ENCODE measurements around the gene SCRT2. TPM values are rescaled to one million over a fixed set of nuclear protein-coding genes. Genes with fewer than 3 reads are reported as not detected.

SCRT2 gene
- total RNA-seq, 1 experiment from 2014 or later, result 0.20 TPM

DNA sequence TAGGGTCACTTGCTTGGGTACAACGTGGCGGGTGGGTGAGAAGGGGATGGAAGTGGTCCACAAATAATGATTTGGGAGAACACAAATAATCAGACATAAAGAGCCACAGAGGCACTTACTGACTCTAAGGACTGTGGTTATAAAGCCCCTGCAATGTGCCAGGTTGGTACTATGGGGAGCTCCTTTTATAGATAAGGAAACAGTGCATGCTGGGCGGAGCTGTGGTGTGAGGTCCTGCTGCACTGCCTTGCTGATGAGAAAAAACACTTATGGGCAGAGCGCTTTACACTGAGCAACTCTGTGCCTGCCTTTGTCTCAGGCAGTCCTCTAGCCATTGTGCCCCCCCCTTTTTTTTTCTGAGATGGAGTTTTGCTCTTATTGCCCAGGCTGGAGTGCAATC, 29.1 kb upstream of the SCRT2 start:
- H3K4me1 Mint-ChIP-seq, result peaks cover 33% of the 10 kb centered on the region
- H3K27ac Mint-ChIP-seq, result no peak overlapping the region
- DNase-seq (ENCODE audit: low spot score) (no peak), ATAC-seq (no peak)
- no peak for TF ChIP-seq NR3C1 (CRISPR knock-in tag; conservative IDR thresholded peaks at IDR 0.05; ENCODE audit: low read depth)
- TF ChIP-seq, protein P1, sequence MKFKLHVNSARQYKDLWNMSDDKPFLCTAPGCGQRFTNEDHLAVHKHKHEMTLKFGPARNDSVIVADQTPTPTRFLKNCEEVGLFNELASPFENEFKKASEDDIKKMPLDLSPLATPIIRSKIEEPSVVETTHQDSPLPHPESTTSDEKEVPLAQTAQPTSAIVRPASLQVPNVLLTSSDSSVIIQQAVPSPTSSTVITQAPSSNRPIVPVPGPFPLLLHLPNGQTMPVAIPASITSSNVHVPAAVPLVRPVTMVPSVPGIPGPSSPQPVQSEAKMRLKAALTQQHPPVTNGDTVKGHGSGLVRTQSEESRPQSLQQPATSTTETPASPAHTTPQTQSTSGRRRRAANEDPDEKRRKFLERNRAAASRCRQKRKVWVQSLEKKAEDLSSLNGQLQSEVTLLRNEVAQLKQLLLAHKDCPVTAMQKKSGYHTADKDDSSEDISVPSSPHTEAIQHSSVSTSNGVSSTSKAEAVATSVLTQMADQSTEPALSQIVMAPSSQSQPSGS (CRISPR knock-in tag; IDR thresholded peaks at IDR 0.05; ENCODE audit: borderline replicate concordance, low read depth), result no peak
- TF ChIP-seq JAZF1 (CRISPR knock-in tag; IDR thresholded peaks at IDR 0.05), result no peak
- TF ChIP-seq ZNF396 (CRISPR knock-in tag; IDR thresholded peaks at IDR 0.05; ENCODE audit: borderline replicate concordance), result no peak
- TF ChIP-seq, protein P2, sequence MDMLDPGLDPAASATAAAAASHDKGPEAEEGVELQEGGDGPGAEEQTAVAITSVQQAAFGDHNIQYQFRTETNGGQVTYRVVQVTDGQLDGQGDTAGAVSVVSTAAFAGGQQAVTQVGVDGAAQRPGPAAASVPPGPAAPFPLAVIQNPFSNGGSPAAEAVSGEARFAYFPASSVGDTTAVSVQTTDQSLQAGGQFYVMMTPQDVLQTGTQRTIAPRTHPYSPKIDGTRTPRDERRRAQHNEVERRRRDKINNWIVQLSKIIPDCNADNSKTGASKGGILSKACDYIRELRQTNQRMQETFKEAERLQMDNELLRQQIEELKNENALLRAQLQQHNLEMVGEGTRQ (CRISPR knock-in tag; IDR thresholded peaks at IDR 0.05), result no peak
- no peak for TF ChIP-seq ATF1 (CRISPR knock-in tag; IDR thresholded peaks at IDR 0.05)
- no peak for TF ChIP-seq ZBTB21 (CRISPR knock-in tag; IDR thresholded peaks at IDR 0.05; ENCODE audit: borderline replicate concordance)
- no peak for TF ChIP-seq NR2C2 (CRISPR knock-in tag; IDR thresholded peaks at IDR 0.05)
- TF ChIP-seq RELA (CRISPR knock-in tag; IDR thresholded peaks at IDR 0.05; ENCODE audit: borderline replicate concordance), result no peak
- TF ChIP-seq, protein P3, sequence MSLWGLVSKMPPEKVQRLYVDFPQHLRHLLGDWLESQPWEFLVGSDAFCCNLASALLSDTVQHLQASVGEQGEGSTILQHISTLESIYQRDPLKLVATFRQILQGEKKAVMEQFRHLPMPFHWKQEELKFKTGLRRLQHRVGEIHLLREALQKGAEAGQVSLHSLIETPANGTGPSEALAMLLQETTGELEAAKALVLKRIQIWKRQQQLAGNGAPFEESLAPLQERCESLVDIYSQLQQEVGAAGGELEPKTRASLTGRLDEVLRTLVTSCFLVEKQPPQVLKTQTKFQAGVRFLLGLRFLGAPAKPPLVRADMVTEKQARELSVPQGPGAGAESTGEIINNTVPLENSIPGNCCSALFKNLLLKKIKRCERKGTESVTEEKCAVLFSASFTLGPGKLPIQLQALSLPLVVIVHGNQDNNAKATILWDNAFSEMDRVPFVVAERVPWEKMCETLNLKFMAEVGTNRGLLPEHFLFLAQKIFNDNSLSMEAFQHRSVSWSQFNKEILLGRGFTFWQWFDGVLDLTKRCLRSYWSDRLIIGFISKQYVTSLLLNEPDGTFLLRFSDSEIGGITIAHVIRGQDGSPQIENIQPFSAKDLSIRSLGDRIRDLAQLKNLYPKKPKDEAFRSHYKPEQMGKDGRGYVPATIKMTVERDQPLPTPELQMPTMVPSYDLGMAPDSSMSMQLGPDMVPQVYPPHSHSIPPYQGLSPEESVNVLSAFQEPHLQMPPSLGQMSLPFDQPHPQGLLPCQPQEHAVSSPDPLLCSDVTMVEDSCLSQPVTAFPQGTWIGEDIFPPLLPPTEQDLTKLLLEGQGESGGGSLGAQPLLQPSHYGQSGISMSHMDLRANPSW (CRISPR knock-in tag; conservative IDR thresholded peaks at IDR 0.05; ENCODE audit: low read depth), result no peak
- TF ChIP-seq, protein P4, sequence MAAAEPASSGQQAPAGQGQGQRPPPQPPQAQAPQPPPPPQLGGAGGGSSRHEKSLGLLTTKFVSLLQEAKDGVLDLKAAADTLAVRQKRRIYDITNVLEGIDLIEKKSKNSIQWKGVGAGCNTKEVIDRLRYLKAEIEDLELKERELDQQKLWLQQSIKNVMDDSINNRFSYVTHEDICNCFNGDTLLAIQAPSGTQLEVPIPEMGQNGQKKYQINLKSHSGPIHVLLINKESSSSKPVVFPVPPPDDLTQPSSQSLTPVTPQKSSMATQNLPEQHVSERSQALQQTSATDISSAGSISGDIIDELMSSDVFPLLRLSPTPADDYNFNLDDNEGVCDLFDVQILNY (CRISPR knock-in tag; IDR thresholded peaks at IDR 0.05), result no peak
- TF ChIP-seq, protein P5, sequence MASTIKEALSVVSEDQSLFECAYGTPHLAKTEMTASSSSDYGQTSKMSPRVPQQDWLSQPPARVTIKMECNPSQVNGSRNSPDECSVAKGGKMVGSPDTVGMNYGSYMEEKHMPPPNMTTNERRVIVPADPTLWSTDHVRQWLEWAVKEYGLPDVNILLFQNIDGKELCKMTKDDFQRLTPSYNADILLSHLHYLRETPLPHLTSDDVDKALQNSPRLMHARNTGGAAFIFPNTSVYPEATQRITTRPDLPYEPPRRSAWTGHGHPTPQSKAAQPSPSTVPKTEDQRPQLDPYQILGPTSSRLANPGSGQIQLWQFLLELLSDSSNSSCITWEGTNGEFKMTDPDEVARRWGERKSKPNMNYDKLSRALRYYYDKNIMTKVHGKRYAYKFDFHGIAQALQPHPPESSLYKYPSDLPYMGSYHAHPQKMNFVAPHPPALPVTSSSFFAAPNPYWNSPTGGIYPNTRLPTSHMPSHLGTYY (CRISPR knock-in tag; IDR thresholded peaks at IDR 0.05), result no peak
- TF ChIP-seq, protein P6, sequence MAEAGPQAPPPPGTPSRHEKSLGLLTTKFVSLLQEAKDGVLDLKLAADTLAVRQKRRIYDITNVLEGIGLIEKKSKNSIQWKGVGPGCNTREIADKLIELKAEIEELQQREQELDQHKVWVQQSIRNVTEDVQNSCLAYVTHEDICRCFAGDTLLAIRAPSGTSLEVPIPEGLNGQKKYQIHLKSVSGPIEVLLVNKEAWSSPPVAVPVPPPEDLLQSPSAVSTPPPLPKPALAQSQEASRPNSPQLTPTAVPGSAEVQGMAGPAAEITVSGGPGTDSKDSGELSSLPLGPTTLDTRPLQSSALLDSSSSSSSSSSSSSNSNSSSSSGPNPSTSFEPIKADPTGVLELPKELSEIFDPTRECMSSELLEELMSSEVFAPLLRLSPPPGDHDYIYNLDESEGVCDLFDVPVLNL (CRISPR knock-in tag; IDR thresholded peaks at IDR 0.05; ENCODE audit: borderline replicate concordance, low read depth), result no peak
- TF ChIP-seq, protein P7, sequence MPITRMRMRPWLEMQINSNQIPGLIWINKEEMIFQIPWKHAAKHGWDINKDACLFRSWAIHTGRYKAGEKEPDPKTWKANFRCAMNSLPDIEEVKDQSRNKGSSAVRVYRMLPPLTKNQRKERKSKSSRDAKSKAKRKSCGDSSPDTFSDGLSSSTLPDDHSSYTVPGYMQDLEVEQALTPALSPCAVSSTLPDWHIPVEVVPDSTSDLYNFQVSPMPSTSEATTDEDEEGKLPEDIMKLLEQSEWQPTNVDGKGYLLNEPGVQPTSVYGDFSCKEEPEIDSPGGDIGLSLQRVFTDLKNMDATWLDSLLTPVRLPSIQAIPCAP (CRISPR knock-in tag; IDR thresholded peaks at IDR 0.05), result no peak
- TF ChIP-seq ZNF671 (CRISPR knock-in tag; IDR thresholded peaks at IDR 0.05), result no peak
- peaks cover 7% of the 10 kb centered on the region for H3K36me3 Mint-ChIP-seq
- POLR2A ChIA-PET, result no interaction called here
- peaks cover 18% of the 10 kb centered on the region for H3K9me3 Mint-ChIP-seq
- no peak overlapping the region for H3K4me3 Mint-ChIP-seq
- H3K27me3 Mint-ChIP-seq (ENCODE audit: low read depth), result peaks cover 30% of the 10 kb centered on the region
- CTCF ChIA-PET, result interaction anchor here (0.6 to 1.0 kb wide), 2 partner anchors 38 to 59 kb away, joined by 3 read pairs; no protein-coding TSS in a partner anchor

DNA sequence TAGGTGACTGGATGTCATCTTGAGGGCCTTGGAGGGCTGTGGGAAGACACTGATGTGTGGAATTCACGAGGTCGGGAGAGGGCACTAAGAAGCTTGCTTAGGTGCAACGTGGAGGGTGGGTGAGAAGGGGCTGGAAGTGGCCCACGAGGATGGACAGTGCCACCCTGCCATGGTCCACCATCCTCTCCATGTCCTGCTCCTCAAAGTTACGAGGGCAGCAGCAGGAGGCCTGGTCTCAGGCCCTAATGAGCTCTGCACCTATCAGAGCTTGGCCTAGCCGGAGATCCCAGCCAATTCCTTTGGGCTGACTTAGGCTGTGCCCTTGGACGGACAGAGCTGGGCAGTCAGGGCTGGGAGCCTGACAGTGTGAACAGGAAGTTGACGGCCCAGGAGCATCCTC, 27.8 kb upstream of the SCRT2 start:
- CTCF ChIA-PET, result interaction anchor here (1.0 to 2.2 kb wide), 2 partner anchors 58 kb away, joined by 3 to 6 read pairs; no protein-coding TSS in a partner anchor
- H3K27ac Mint-ChIP-seq, result no peak overlapping the region
- POLR2A ChIA-PET, result no interaction called here
- no peak for ATAC-seq
- DNase-seq (ENCODE audit: low spot score), result no peak
- H3K27me3 Mint-ChIP-seq (ENCODE audit: low read depth), result peaks cover 17% of the 10 kb centered on the region
- no peak overlapping the region for H3K4me3 Mint-ChIP-seq
- H3K36me3 Mint-ChIP-seq, result no peaks in the 10 kb centered on the region; the same call in 1 of the 2 replicates
- H3K4me1 Mint-ChIP-seq, result peaks cover 34% of the 10 kb centered on the region
- H3K9me3 Mint-ChIP-seq, result peaks cover 8% of the 10 kb centered on the region
- TF ChIP-seq ETV6 (CRISPR knock-in tag; IDR thresholded peaks at IDR 0.05) (no peak), FOXJ3 (CRISPR knock-in tag; IDR thresholded peaks at IDR 0.05; ENCODE audit: borderline replicate concordance) (no peak), JUN (CRISPR knock-in tag; IDR thresholded peaks at IDR 0.05) (no peak), OVOL2 (CRISPR knock-in tag; IDR thresholded peaks at IDR 0.05; ENCODE audit: borderline replicate concordance) (no peak)
- TF ChIP-seq, protein P8, sequence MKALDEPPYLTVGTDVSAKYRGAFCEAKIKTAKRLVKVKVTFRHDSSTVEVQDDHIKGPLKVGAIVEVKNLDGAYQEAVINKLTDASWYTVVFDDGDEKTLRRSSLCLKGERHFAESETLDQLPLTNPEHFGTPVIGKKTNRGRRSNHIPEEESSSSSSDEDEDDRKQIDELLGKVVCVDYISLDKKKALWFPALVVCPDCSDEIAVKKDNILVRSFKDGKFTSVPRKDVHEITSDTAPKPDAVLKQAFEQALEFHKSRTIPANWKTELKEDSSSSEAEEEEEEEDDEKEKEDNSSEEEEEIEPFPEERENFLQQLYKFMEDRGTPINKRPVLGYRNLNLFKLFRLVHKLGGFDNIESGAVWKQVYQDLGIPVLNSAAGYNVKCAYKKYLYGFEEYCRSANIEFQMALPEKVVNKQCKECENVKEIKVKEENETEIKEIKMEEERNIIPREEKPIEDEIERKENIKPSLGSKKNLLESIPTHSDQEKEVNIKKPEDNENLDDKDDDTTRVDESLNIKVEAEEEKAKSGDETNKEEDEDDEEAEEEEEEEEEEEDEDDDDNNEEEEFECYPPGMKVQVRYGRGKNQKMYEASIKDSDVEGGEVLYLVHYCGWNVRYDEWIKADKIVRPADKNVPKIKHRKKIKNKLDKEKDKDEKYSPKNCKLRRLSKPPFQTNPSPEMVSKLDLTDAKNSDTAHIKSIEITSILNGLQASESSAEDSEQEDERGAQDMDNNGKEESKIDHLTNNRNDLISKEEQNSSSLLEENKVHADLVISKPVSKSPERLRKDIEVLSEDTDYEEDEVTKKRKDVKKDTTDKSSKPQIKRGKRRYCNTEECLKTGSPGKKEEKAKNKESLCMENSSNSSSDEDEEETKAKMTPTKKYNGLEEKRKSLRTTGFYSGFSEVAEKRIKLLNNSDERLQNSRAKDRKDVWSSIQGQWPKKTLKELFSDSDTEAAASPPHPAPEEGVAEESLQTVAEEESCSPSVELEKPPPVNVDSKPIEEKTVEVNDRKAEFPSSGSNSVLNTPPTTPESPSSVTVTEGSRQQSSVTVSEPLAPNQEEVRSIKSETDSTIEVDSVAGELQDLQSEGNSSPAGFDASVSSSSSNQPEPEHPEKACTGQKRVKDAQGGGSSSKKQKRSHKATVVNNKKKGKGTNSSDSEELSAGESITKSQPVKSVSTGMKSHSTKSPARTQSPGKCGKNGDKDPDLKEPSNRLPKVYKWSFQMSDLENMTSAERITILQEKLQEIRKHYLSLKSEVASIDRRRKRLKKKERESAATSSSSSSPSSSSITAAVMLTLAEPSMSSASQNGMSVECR (CRISPR knock-in tag; IDR thresholded peaks at IDR 0.05; ENCODE audit: borderline replicate concordance), result no peak
